Natural killer cell treated with Interleukin-12 subunit alpha and Interleukin-12 subunit beta and Interleukin-15 and Interleukin-18, amount 100 ng/mL, for 72 hours (primary cell): ENCODE measurements around the gene SLTM. TPM values are rescaled to one million over a fixed set of nuclear protein-coding genes. Genes with fewer than 3 reads are reported as not detected.

Experiments used
- ATAC-seq, 2 donors: fragments of 150-1000 bp; cut with Tn5 transposase in 1 of 2; sonication (Bioruptor Pico), chemical (Tn5 transposase) in 1 of 2; 2 replicates each; pipeline ENCODE4 v1.10.0; 2021
- DNase-seq: peaks from one replicate; pipeline ENCODE4 v3.0.0; 2022; ENCODE audit warnings: low spot score
- H3K27ac Mint-ChIP-seq, 2 donors: 1 replicate in 1 of 2; 2 replicates in 1 of 2; pipeline ENCODE4 v1.8.0; 2022; ENCODE audit warnings: mixed read lengths in 2 of 2, mild to moderate bottlenecking in 1 of 2, moderate library complexity in 1 of 2
- H3K27me3 Mint-ChIP-seq, 2 donors: 1 replicate in 1 of 2; 2 replicates in 1 of 2; pipeline ENCODE4 v1.8.0; 2022; ENCODE audit warnings: mixed read lengths in 2 of 2
- H3K36me3 Mint-ChIP-seq: one replicate; pipeline ENCODE4 v1.8.0; 2022; ENCODE audit warnings: mixed read lengths
- H3K4me1 Mint-ChIP-seq, 2 donors: 1 replicate in 1 of 2; 2 replicates in 1 of 2; pipeline ENCODE4 v1.8.0; 2022; ENCODE audit warnings: low read depth in 2 of 2, mixed read lengths in 2 of 2, mild to moderate bottlenecking in 1 of 2
- H3K4me3 Mint-ChIP-seq: one replicate; pipeline ENCODE4 v1.8.0; 2022; ENCODE audit warnings: mixed read lengths
- H3K9me3 Mint-ChIP-seq: 2 replicates; pipeline ENCODE4 v1.8.0; 2022; ENCODE audit warnings: mixed read lengths
- total RNA-seq, 2 donors: library from RNA; stranded (reverse); gene quantifications; one replicate each; pipeline ENCODE4 v1.2.3, GENCODE V29; 2022

The SLTM gene
- 100 to 1,000 TPM; 131 to 163 TPM for total RNA-seq

GRCh38 chr15:58933281-58934113 is at the start of gene SLTM:
SLTM (minus strand) TSS chr15:58933679; CDS start chr15:58933565, 114 bp downstream.
- no peaks in the 10 kb centered on the region for H3K9me3 Mint-ChIP-seq
- H3K4me3 Mint-ChIP-seq = peak within 1 kb of the TSS; percentile 95
- peak; percentile 96 for DNase-seq
- H3K4me1 Mint-ChIP-seq = peaks cover 11 to 28% of the 10 kb centered on the region in 2 donors
- H3K27ac Mint-ChIP-seq = peak within 1 kb of the TSS; percentile 92 to 97
- H3K36me3 Mint-ChIP-seq = no peaks in the 10 kb centered on the region
- H3K27me3 Mint-ChIP-seq = peaks cover 0 to 2% of the 10 kb centered on the region in 2 donors
- peak; percentile 96 for ATAC-seq

- peaks cover 27 to 44% of the 10 kb centered on the region in 2 donors for H3K4me1 Mint-ChIP-seq
- peaks cover 4% of the 10 kb centered on the region for H3K36me3 Mint-ChIP-seq
- no peak overlapping the region for H3K27ac Mint-ChIP-seq
- DNase-seq = no peak
- H3K4me3 Mint-ChIP-seq = no peak overlapping the region
- H3K9me3 Mint-ChIP-seq = no peaks in the 10 kb centered on the region
- H3K27me3 Mint-ChIP-seq = no peaks in the 10 kb centered on the region
- ATAC-seq = no peak
Observed at GRCh38 chr15:58983261-58983660, 49.8 kb upstream of the SLTM start.

DNA sequence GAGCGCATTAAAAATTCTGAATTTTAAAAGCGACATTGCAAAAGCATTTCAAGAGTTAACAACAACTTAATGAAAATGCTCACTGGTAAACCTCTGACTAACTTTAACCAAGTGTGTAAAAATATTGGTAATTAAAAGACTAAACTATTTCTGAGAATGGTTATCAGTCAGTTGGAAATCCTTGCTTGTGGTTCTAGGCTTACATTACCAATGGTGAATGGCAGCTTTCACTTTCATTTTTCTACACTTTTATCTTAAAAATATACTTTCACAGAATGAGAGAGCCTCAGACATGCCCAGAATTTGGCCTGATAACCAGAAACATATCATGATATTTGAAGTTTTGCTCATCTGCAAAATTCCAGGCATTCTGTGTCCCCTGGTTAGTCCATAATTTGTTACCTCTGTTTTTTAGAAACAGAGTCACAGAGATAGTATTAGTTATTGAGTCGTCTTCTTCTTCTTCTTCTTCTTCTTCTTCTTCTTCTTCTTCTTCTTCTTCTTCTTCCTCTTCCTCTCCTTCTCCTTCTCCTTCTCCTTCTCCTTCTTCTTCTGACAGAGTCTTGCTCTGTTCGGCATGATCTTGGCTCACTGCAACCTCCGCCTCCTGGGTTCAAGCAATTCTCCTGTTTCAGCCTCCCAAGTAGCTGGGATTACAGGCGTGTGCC is 48.5 kb upstream of the SLTM start:
- Mint-ChIP-seq H3K36me3 (no peaks in the 10 kb centered on the region), H3K27ac (peak overlapping the region; percentile 57 to 83), H3K9me3 (no peaks in the 10 kb centered on the region), H3K27me3 (no peaks in the 10 kb centered on the region), H3K4me3 (peak overlapping the region; percentile 79), H3K4me1 (peaks cover 20 to 38% of the 10 kb centered on the region in 2 donors)
- DNase-seq = no peak
- peak in 1 of 2 donors; percentile 32 for ATAC-seq

DNA sequence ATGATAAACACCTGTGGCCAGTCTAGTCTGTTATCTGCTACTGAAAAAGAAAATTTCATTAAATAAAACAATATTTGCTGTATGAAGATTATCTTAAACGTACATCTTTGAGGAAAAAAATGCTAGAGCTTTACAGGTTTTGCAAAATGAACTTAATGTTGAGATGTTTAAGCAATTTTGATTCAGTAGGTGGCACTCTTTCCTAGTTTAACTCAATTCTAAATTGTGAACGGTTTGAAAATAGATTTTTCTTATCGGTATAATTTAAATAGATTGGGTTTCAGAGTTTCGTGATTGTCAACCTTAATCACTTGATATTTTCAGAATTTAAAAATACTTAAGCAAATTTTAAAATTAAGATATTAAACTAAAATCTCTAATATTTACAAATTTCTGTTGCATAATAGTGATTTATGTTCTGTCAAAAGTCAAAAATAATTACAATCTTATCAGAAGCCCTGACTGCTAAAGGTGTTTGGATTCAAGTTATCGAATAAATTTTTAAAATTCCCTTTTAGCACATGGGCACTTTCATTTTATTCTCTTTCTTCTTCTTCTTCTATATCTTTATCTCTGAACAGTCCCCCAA is 47.0 kb upstream of the SLTM start:
- Mint-ChIP-seq H3K36me3 (no peaks in the 10 kb centered on the region), H3K27ac (peak overlapping the region; percentile 60 to 84), H3K27me3 (no peaks in the 10 kb centered on the region), H3K9me3 (no peaks in the 10 kb centered on the region), H3K4me1 (peaks cover 24 to 40% of the 10 kb centered on the region in 2 donors), H3K4me3 (peak overlapping the region; percentile 35)
- DNase-seq = no peak
- ATAC-seq = no peak

- ATAC-seq (no peak), DNase-seq (no peak)
- no peaks in the 10 kb centered on the region for H3K9me3 Mint-ChIP-seq
- no peak overlapping the region for H3K27ac Mint-ChIP-seq
- peaks cover 8 to 9% of the 10 kb centered on the region in 2 donors for H3K27me3 Mint-ChIP-seq
- no peak overlapping the region for H3K4me3 Mint-ChIP-seq
- no peaks in the 10 kb centered on the region for H3K36me3 Mint-ChIP-seq
- peaks cover 25 to 43% of the 10 kb centered on the region in 2 donors for H3K4me1 Mint-ChIP-seq
Observed at GRCh38 chr15:58977887-58978286, 44.4 kb upstream of the SLTM start.

GRCh38 chr15:58967479-58967878 is 34.0 kb upstream of the SLTM start:
- H3K27ac Mint-ChIP-seq = no peak overlapping the region
- no peak overlapping the region for H3K4me3 Mint-ChIP-seq
- DNase-seq = no peak
- no peaks in the 10 kb centered on the region for H3K4me1 Mint-ChIP-seq
- peaks cover 12 to 28% of the 10 kb centered on the region in 2 donors for H3K27me3 Mint-ChIP-seq
- H3K36me3 Mint-ChIP-seq = no peaks in the 10 kb centered on the region
- no peak for ATAC-seq
- no peaks in the 10 kb centered on the region for H3K9me3 Mint-ChIP-seq

DNA sequence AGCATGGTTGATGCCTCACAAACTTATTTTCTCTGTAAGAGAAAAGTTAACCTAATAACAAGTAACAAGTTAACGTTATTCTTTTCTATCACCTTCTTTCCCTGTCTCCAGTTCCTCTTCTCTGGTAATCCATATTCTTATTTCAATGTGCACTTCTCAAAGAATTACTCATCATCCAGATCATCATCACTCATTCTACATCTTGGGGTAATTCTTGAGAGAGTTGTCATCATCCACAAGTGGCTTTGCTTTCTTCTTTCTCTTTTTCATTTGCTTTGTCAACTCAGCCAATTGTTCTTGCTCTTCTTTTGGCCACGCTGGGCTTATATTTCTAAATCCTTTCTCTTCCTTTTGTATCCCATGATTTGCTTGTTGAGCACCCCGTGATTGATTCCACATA is 33.2 kb upstream of the SLTM start:
- no peak overlapping the region for H3K4me3 Mint-ChIP-seq
- DNase-seq (no peak), ATAC-seq (no peak)
- peaks cover 7 to 22% of the 10 kb centered on the region in 2 donors for H3K27me3 Mint-ChIP-seq
- H3K4me1 Mint-ChIP-seq = no peaks in the 10 kb centered on the region
- no peak overlapping the region for H3K27ac Mint-ChIP-seq
- H3K36me3 Mint-ChIP-seq = no peaks in the 10 kb centered on the region
- no peaks in the 10 kb centered on the region for H3K9me3 Mint-ChIP-seq

DNA sequence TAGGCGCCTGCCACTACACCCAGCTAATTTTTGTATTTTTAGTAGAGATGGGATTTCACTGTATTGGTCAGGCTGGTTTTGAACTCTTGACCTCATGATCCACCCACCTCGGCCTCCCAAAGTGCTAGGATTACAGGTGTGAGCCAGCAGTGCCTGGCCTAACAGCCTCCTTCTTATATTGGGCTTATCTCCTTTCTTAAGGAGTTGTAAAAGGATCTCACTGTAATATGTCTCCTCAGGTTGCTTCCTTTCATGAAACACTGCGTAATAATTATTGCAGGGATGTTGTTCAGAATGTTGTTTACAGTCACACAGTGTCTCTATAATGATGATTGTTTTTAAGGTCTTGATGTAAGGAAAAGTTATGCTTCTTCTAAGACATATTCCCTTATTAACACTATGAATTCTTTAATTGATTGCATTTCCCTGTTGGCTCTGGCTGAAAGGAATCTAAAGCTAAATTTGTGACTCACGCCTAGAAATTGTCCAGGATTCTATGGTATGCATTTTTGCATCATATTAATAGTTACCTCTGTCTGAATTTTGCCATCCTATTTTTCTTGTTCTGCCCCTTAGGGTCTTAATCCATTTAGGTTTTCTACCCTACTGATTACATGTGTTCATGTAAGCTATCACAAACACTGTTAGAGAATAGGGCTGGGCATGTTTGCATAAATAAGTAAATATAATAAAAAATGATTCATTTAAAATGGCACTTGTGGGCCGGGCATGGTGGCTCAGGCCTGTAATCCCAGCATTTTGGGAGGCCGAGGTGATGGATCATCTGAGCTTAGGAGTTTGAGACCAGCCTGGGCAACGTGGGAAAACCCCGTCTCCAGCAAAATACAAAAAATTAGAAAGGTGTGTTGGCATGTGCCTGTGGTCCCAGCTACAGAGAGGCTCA is 29.4 kb upstream of the SLTM start:
- no peak for ATAC-seq
- Mint-ChIP-seq H3K4me3 (no peak overlapping the region), H3K9me3 (no peaks in the 10 kb centered on the region), H3K27ac (no peak overlapping the region), H3K4me1 (no peaks in the 10 kb centered on the region), H3K27me3 (peaks cover 7 to 9% of the 10 kb centered on the region in 2 donors), H3K36me3 (no peaks in the 10 kb centered on the region)
- no peak for DNase-seq

DNA sequence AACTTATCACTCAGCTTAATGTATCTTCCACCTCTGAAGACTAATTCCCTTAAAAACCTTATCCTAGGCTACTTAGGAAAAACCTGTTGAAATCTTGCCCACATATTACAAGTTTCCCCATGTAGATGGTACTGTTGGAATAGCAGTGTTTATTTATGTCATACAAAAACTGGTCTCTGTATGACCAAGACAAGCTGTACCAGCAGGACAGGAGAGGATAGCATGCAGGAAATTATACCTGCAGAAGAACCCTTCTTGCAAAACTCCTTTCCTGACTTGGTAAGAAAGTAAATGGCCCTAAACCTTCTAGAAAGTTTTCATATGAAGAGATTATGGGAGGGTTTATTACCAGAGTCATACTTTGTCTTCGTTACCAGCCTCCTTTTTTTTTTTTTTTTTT is 28.7 kb upstream of the SLTM start:
- no peak overlapping the region for H3K27ac Mint-ChIP-seq
- DNase-seq = no peak
- H3K36me3 Mint-ChIP-seq = no peaks in the 10 kb centered on the region
- no peak for ATAC-seq
- H3K4me3 Mint-ChIP-seq = no peak overlapping the region
- H3K9me3 Mint-ChIP-seq = no peaks in the 10 kb centered on the region
- H3K27me3 Mint-ChIP-seq = peaks cover 8 to 9% of the 10 kb centered on the region in 2 donors
- peaks cover 0 to 4% of the 10 kb centered on the region in 2 donors for H3K4me1 Mint-ChIP-seq

GRCh38 chr15:58958811-58959210 is 25.3 kb upstream of the SLTM start:
- Mint-ChIP-seq H3K4me3 (no peak overlapping the region), H3K27me3 (peaks cover 0 to 5% of the 10 kb centered on the region in 2 donors), H3K9me3 (no peaks in the 10 kb centered on the region), H3K4me1 (peaks cover 0 to 4% of the 10 kb centered on the region in 2 donors), H3K27ac (no peak overlapping the region), H3K36me3 (no peaks in the 10 kb centered on the region)
- DNase-seq (no peak), ATAC-seq (no peak)

- ATAC-seq (peak; percentile 78 to 84), DNase-seq (peak; percentile 68)
- no peak overlapping the region for H3K27ac Mint-ChIP-seq
- H3K4me1 Mint-ChIP-seq = peaks cover 0 to 7% of the 10 kb centered on the region in 2 donors
- H3K27me3 Mint-ChIP-seq = peaks cover 0 to 5% of the 10 kb centered on the region in 2 donors
- H3K4me3 Mint-ChIP-seq = no peak overlapping the region
- no peaks in the 10 kb centered on the region for H3K9me3 Mint-ChIP-seq
- no peaks in the 10 kb centered on the region for H3K36me3 Mint-ChIP-seq
Observed at GRCh38 chr15:58957101-58957973, 23.9 kb upstream of the SLTM start.

DNA sequence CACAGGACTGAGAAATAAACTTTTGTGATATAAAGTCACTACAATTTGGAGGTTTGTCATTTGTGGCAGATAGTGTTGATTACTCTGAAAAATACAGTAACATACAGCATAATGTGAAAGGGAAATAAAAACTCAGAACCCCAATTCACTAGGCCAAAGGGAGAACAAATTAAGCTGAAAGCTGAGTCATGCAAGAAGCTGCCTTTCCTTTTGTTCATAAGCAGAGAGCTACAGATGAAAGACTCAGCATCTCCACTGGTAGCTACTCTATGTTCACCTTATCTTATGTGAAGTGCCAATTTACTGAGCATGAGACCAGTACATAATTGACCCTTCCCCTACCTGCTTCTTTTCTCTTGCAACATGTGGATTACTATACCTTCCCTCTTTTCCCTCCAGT is 19.3 kb upstream of the SLTM start:
- Mint-ChIP-seq H3K27me3 (peaks cover 8 to 10% of the 10 kb centered on the region in 2 donors), H3K36me3 (no peaks in the 10 kb centered on the region), H3K4me3 (no peak overlapping the region), H3K9me3 (no peaks in the 10 kb centered on the region), H3K27ac (peak overlapping the region in 1 of 2 donors; percentile 36), H3K4me1 (peaks cover 0 to 7% of the 10 kb centered on the region in 2 donors)
- DNase-seq (no peak), ATAC-seq (no peak)
